ENCODE data around the gene ADGRB3.

DNA sequence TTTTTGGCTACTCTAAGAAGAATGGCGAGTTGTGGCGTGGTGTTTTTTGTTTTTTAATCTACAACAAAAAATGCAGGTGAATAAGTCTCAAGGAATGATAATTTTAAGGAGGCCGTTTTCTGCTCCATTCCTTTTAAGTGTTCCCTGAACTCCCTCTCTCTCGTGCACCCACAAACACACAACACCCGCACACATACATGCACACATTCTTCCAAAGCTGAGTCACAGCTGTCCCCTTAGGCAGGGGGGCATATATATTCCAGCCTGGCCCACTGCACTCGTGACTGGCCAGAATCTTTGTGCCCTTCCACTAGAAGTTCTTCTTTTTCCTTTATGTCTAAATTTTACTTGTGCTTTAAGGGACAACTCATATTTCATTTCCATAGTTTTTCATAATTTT lies 756.0 kb downstream of the ADGRB3 start:
- TF ChIP-seq, protein P1, sequence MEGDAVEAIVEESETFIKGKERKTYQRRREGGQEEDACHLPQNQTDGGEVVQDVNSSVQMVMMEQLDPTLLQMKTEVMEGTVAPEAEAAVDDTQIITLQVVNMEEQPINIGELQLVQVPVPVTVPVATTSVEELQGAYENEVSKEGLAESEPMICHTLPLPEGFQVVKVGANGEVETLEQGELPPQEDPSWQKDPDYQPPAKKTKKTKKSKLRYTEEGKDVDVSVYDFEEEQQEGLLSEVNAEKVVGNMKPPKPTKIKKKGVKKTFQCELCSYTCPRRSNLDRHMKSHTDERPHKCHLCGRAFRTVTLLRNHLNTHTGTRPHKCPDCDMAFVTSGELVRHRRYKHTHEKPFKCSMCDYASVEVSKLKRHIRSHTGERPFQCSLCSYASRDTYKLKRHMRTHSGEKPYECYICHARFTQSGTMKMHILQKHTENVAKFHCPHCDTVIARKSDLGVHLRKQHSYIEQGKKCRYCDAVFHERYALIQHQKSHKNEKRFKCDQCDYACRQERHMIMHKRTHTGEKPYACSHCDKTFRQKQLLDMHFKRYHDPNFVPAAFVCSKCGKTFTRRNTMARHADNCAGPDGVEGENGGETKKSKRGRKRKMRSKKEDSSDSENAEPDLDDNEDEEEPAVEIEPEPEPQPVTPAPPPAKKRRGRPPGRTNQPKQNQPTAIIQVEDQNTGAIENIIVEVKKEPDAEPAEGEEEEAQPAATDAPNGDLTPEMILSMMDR (conservative IDR thresholded peaks at IDR 0.05; ENCODE audit: low read depth, low read length) = no peak
- TF ChIP-seq EZH2 (IDR thresholded peaks at IDR 0.05; ENCODE audit: low read length, unreplicated experiment) (no peak), EZH2phosphoT487 (IDR thresholded peaks at IDR 0.05; ENCODE audit: borderline replicate concordance, low read length) (no peak)
